SU-DHL-6 (cell line): ENCODE measurements around the gene NTNG1.

Source experiments
- EZH2phosphoT487 ChIP-seq: fragments of 200-600 bp; sonication (generic), shearing (Covaris generic); conservative IDR thresholded peaks from 2 replicates; pipeline ENCODE4 v1.6.1; 2018; ENCODE audit warnings: mild to moderate bottlenecking, antibody characterized with exemption, low read length, moderate library complexity, mixed read lengths
- TF ChIP-seq, protein P1 (sequence below): fragments of 200-600 bp; sonication (generic); IDR thresholded peaks from one replicate; pipeline ENCODE4 v1.5.1; 2017; ENCODE audit warnings: antibody characterized with exemption, mild to moderate bottlenecking, low read length, moderate library complexity; ENCODE audit not compliant: insufficient read depth, poor library complexity, severe bottlenecking

- TF ChIP-seq, protein P1, sequence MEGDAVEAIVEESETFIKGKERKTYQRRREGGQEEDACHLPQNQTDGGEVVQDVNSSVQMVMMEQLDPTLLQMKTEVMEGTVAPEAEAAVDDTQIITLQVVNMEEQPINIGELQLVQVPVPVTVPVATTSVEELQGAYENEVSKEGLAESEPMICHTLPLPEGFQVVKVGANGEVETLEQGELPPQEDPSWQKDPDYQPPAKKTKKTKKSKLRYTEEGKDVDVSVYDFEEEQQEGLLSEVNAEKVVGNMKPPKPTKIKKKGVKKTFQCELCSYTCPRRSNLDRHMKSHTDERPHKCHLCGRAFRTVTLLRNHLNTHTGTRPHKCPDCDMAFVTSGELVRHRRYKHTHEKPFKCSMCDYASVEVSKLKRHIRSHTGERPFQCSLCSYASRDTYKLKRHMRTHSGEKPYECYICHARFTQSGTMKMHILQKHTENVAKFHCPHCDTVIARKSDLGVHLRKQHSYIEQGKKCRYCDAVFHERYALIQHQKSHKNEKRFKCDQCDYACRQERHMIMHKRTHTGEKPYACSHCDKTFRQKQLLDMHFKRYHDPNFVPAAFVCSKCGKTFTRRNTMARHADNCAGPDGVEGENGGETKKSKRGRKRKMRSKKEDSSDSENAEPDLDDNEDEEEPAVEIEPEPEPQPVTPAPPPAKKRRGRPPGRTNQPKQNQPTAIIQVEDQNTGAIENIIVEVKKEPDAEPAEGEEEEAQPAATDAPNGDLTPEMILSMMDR, result no peak
- TF ChIP-seq EZH2phosphoT487, result no peak
These were observed 30.5 kb upstream of the NTNG1 start for GRCh38 chr1:107110326-107110725.
